ENCODE measurements around the gene MAPRE3. TPM values are rescaled to one million over a fixed set of nuclear protein-coding genes. Genes with fewer than 3 reads are reported as not detected.
A peak's percentile ranks its signal among the peaks of the same experiment; 100 is the strongest.

MAPRE3 gene
- total RNA-seq, 1 donor, result 5.3 TPM

DNA sequence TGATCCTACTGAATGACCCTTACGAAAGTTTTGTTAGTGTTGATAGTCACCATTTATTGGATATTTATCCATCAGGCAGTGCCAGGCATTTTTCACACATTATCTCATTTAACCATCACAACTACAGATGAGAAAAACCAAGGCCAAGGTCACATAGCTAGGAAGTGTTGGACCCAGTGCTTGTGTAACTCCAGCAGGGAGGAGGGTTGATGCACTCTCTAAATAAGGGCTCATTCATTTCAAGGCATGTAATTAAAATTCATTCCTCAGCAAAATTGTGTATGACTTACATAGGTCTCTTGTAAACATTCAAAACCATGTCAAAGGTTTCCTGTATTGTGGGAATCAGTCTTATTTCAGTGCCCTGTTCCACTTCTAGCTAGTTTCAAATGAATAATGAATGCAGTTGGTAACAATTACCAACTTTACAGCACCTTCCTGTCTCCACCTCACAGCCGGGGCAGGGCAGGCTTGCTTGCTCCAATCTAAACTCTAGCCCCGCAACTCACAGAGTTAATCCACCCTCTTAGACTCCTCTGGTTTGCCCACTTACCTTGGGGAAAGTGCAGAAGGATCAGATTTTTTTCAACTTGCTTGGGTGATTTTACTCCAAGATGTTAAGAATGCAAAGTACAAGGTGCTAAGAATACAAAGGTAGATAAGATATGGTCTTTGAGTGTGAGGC is 5.8 kb upstream of the MAPRE3 start:
- H3K4me3 ChIP-seq (ENCODE audit: low read depth, low read length), result no peak overlapping the region
- DNase-seq (ENCODE audit: low read depth), result no peak
- TF ChIP-seq, protein P1, sequence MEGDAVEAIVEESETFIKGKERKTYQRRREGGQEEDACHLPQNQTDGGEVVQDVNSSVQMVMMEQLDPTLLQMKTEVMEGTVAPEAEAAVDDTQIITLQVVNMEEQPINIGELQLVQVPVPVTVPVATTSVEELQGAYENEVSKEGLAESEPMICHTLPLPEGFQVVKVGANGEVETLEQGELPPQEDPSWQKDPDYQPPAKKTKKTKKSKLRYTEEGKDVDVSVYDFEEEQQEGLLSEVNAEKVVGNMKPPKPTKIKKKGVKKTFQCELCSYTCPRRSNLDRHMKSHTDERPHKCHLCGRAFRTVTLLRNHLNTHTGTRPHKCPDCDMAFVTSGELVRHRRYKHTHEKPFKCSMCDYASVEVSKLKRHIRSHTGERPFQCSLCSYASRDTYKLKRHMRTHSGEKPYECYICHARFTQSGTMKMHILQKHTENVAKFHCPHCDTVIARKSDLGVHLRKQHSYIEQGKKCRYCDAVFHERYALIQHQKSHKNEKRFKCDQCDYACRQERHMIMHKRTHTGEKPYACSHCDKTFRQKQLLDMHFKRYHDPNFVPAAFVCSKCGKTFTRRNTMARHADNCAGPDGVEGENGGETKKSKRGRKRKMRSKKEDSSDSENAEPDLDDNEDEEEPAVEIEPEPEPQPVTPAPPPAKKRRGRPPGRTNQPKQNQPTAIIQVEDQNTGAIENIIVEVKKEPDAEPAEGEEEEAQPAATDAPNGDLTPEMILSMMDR (IDR thresholded peaks at IDR 0.05; ENCODE audit: insufficient read depth, low read length), result no peak

DNA sequence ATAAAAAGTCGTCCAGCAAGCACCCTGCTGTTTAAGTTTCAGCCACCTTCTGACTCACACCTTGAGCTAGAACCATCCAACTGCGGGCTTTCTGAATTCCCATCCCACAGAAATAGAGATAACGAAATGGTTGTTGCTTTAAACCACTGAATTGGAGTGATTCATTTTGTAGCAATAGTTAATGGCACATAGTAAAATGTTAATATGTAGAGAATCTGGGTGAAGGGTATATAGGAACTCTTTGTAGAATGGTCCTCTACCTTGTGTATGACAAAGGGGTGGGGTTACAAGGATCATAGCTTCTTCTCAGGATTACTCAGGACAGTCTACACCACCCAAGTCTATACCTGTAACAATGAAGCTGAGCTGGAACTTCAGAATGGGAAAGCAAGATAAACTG is 2.4 kb upstream of the MAPRE3 start:
- DNase-seq (ENCODE audit: low read depth), result peak; percentile 21
- TF ChIP-seq, protein P1 (IDR thresholded peaks at IDR 0.05; ENCODE audit: insufficient read depth, low read length), result no peak
- H3K4me3 ChIP-seq (ENCODE audit: low read depth, low read length), result no peak overlapping the region

DNA sequence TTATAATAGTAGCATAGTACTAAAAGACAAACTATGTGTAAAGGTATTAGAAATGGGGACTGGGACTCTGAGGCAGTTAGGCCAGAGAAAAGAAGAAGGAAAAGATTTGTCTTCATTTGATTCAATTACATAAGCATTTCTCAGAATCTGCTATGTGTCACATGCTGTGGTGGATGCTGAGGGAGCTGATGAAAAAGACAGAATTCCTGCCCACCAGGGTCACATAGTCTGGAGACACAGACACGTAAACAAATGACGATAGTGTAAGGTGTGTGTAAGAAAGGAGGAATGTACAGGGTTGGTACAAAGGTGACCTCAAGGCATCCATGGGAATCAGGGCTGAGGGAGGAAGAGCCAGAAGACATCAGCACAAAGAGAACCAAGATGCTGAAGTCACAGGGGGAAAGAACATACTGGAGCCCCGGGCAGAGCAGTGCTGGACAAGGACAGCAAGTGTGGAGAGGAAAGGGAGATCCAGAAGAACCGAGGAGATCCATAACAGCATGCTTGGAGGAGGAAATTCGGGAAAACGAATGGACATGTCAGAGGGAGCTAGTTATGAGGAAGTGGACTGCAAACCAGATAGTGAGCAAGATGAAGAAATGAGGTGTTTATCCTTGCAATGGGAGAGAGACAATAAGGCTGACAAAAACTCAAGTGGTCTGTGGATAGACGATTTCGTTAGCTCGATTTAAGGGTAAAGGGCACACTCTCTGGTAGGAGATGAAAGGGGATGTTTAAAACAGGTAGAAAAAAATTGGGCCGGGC is 1.2 kb upstream of the MAPRE3 start:
- TF ChIP-seq, protein P1 (IDR thresholded peaks at IDR 0.05; ENCODE audit: insufficient read depth, low read length), result no peak
- DNase-seq (ENCODE audit: low read depth), result no peak
- no peak overlapping the region for H3K4me3 ChIP-seq (ENCODE audit: low read depth, low read length)

DNA sequence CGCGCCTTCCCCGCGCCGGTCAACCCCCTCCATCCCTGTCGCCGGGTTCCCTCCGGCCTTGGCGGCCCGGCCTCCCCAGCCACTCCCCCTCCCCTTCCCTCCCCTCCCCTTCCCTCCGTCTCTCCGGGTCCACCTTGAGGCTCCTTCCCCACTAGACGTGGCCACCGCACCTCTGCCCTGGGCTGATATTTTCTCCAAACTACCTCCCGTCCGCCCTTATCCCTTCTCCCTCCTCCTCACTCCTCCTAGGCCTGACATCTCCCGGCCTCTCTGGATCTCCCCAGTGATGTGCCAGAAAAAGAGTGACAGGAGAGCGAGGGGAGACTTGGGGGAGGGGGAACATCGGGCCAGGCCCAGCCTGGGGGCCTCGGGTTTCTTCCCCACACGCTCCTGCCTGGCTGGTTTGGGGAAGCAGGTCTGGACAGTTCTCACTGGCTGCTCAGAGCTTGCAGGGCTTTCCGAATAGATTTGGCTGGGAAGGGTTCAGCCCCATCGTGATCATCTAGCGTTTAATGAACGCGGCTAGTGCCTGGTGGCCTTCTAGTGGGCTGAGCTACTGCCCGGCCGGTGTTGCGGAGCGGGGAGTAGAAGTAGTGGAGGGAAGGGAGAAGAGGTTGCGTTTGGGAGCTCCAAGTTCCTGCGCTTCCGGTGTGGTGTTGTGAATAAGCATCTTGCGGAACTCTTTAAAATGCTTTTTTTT is 641 bp downstream of the MAPRE3 start:
- TF ChIP-seq, protein P1 (IDR thresholded peaks at IDR 0.05; ENCODE audit: insufficient read depth, low read length), result no peak
- DNase-seq (ENCODE audit: low read depth), result peak; percentile 47
- H3K4me3 ChIP-seq (ENCODE audit: low read depth, low read length), result peak overlapping the region; percentile 85

DNA sequence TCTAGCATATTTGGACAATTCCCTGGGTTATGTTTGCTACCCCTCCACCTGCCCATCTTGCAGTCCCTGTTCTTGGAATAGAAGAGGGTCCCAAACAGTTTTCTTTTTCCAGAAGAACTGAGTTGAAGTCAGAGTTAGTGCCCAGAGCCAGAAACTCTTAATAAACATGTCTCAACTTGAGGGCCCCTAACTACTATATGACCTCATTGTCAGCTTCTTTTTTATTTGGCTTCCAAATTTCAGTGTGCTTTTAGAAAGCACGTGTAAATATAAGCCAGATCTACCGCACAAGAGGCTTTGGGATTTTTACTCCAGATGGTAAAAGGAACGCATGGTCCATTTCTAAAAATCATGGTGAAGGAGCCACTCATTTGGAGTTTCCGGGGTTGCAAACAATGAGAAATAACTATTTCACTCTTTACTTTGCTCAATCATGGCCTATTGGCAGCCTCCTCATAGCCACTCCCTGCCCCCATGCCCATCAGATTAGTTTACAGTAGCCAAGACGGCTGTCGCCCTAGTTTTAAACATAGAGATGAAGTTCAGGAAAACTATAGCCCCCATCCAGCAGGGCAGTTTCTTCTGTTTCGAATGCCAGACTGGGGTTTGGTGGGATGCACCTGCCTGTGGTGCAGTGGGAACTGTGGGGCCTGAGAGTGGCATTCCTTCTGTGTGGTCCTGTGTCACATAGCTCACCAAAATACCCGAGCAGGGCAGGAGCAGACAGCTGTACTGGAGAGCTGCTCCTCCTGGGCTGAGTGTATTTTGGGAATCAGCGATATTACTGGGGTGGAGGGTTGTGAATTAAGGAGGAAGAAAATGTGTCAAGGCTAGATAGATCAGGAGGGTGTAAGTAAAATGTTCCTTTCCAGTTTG is 1.7 kb downstream of the MAPRE3 start:
- no peak for DNase-seq (ENCODE audit: low read depth)
- TF ChIP-seq, protein P1 (IDR thresholded peaks at IDR 0.05; ENCODE audit: insufficient read depth, low read length), result no peak

DNA sequence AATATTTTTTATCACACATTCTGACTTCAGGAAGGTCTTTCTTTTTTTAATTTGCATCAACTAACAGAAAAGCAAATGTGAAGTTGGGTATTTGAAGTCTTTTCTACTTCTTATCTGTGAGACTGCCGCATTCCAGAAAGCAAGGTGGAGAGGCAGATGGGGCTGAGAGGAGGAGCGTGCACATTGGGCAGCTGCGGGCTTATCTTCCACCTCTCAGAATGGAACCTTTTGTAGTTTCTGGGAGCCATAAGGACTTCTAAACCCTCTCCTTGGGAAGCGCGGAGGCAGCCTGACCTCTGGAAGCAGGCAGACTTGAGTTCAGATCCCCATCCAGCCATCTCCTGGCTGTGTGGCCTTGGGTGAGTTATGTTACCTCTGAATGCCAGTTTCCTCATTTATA is 3.9 kb downstream of the MAPRE3 start:
- no peak overlapping the region for H3K4me3 ChIP-seq (ENCODE audit: low read depth, low read length)
- no peak for DNase-seq (ENCODE audit: low read depth)
- TF ChIP-seq, protein P1 (IDR thresholded peaks at IDR 0.05; ENCODE audit: insufficient read depth, low read length), result no peak

More for the DNA sequence above, 1.7 kb downstream of the MAPRE3 start:
- peak overlapping the region; percentile 85 for H3K4me3 ChIP-seq (ENCODE audit: low read depth, low read length)
